ENCODE results near the gene SCYGR2.

SCYGR2 gene

DNA sequence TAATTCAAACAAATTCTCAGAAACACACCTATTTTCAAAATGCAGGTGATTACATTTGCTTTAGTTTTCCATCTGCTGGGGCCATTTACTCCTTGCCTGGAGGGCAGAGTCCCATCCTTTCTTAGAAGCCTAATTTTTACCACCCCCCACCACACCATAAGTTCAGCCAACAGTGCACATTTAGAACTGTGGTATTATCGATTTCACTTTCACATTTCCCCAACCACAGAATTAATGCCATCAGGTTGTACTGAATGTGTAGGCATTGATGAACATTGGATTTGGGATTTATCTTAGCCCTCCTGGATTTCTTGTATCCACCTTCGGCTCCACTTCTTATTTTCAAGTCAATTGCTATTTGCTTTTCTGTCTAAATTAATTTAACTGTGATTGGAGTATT lies 11.4 kb downstream of the SCYGR2 start:
- no peak for DNase-seq
- intact Hi-C loops (cut with DNase I), result no loop called here

DNA sequence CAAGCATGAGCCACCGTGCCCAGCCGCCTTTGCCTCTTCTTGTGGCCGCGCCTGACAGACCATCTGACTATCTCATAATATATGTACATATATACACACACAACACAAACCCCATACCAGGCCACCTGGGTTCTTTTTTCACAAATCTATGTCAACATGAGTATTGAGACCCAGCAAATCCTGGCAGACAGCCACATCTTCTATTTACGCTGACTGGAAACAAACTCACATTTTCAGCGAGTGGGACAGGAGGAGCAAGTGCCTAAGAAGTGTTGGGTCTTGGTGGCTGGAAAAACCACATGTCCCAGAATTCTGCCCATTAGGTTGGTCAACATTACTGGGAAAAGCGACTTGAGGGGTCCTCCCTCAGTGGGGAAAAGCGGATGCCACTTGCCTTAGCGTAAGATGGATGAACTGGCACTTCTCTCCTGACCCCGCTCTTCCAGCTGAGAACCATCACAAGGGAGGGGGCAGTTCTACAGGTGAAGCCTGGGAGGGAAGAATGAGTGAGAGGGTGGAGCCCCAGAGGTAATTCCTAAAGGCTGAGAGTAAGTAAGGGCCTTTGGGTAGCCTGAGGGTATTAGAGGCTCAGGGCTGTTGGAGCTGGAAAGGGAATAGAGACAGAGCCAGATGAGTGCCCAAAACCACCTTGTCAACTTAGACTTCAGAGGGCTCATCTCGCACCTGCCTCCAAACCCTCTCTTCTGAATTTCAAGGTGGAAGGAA lies 14.0 kb downstream of the SCYGR2 start:
- intact Hi-C loops (cut with DNase I), result no loop called here
- no peak for DNase-seq

DNA sequence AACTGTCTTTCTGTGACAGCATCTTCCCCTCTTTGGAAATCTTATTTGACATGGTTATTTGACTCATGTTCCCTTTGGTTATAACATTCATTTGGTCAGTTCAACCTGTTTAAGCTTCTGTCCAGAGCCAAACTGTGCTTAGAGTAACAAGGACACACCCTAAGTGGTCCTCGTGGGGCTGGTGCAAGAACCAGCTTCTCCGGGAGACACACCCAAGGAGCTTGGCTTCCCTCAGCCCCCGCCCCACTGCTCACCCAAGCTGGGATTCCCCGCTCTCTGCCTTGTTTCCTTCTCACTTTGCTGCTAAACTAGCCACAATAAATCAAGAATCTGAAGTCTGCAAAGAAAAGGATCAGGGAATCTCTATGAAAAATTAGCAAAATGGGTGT lies 14.6 kb downstream of the SCYGR2 start:
- intact Hi-C loops (cut with DNase I), result no loop called here
- DNase-seq, result no peak

DNA sequence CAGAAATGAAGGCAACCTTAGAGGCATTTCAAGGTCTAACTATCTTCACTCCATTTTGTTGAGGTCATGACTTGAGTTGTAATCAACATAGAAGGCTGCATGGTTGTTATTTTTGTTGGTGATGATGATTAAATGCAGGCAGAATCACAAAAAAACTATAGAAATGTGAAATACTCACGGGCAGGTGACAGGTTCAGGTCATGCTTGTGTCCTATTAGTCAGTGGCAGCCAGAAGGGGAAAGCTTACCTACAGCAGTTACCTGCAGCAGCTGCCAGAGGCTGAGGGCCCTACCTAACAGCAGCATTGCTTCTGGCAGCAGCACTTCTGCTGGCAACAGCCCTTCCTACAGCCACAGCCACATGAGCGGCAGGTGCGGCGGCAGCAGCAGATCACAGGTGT lies 15.6 kb downstream of the SCYGR2 start:
- no peak for DNase-seq
- intact Hi-C loops (cut with DNase I), result no loop called here

DNA sequence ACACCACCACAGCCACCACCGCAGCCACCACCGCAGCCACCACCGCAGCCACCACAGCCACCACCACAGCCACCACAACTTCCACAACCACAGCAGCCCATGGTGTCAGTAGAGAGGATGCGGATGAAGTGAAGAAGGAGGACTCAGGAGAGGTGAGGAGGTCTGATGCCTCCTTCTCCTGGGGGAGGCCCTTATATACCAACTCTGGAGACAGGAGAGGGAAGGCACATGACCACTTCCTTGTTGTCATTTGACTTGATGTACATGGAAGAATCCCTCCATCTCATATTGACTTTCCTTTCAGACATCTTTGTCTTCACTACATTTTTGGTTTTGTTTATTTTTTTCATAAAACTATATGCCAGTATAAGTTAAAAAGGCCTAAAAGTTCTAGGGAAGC lies 16.0 kb downstream of the SCYGR2 start, which contains the start of gene SCYGR3:
Gene SCYGR3 (minus strand): TSS at position 101 of the 400 bp plus-strand sequence. CDS start 0 bp downstream, at position 101.
- no peak for DNase-seq
- intact Hi-C loops (cut with DNase I), result no loop called here

DNA sequence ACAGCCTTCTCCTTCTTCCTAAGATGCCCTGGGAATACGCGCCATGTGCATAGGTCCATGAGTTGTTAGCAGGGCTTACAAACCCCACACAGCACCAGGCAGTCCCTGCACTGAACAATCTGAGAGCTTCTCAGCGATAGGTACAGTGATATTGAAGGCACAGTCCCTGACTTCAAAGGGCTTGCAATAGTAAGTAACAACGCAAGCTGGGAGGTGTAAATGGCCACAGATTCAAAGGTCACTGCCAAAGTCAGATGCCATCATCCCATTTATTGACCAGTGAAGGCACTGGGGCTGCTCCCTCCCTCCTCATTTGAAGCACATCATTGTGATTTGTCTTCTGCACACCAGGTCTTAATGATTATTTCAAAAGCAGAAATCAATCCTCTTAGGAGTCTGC lies 16.5 kb downstream of the SCYGR2 start:
- no peak for DNase-seq
- intact Hi-C loops (cut with DNase I), result no loop called here

DNA sequence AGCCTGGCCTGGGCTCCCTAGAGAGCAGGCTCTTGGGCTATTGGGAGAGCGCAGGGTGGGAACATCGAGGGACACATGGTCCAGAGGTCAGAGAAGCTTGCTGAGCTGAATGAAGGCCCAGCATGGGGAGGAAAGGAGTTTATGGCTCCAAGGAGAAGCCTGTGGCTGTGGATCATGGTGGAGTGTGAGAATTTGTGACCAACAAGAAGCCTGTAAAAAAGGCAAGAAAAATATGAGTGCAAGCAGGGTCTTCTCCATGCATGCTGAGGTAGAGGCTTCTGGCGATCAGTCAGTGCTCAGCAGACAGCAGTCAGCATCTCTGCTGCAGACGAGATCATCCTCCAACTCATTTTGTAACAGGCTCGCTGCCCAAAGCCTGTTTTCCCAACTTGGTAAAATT lies 17.2 kb downstream of the SCYGR2 start:
- intact Hi-C loops (cut with DNase I), result no loop called here
- DNase-seq, result no peak

DNA sequence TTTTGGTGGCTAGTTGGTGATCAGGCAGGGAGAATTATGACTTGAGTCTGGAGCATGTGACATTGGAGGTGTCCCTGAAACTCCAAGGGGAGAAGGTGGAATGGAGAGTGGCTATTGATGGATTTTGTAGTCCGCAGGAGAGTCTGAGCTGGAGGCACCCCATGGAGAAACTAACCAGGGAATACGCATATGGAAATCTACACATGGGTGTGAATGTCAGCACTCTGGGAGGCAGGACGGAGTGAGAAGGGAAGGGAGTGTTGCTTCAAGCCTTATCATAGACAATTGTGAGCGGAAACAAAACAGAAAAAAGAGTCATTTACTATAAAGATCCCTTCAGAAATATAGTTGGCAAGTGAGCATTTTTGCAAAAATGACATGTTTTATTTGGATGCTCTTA lies 17.9 kb downstream of the SCYGR2 start:
- intact Hi-C loops (cut with DNase I), result no loop called here
- DNase-seq, result no peak

DNA sequence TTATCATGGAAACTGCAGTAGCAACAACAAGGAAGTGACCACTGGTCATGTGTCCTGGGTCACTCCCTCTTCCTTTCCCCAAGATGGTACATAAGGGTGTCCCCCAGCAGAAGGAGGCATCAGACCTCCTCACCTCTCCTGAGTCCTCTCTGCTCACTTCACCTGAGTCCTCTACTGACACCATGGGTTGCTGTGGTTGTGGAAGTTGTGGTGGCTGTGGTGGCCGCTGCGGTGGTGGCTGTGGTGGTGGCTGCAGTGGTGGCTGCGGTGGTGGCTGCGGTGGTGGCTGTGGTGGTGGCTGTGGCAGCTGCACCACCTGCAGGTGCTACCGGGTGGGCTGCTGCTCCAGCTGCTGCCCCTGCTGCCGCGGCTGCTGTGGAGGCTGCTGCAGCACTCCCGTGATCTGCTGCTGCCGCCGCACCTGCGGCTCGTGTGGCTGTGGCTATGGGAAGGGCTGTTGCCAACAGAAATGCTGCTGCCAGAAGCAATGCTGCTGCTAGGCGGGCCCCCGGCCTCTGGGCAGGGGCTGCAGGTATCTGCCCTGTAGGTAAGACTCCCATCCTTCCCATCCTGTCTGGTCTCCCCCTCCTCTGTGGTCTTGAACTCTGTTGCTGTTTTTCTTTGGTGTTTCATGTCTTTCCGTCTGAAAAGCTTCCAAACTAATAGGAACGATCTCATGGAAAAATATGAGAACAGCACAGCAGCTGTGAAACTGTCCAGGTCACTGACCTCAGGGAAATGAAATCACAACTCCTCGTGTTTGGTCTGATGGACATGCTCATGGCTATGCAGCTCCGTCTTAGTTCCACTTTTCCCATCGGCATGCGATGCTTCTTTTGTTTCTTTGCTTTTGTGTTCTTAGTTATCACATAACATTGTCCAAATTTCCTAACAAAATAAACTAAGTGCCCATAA lies 18.9 kb downstream of the SCYGR2 start, which contains the start of gene SCYGR4:
Gene SCYGR4 (plus strand): TSS at position 183 of the 915 bp plus-strand sequence. CDS start 0 bp downstream, at position 183.
- intact Hi-C loops (cut with DNase I), result no loop called here
- no peak for DNase-seq

DNA sequence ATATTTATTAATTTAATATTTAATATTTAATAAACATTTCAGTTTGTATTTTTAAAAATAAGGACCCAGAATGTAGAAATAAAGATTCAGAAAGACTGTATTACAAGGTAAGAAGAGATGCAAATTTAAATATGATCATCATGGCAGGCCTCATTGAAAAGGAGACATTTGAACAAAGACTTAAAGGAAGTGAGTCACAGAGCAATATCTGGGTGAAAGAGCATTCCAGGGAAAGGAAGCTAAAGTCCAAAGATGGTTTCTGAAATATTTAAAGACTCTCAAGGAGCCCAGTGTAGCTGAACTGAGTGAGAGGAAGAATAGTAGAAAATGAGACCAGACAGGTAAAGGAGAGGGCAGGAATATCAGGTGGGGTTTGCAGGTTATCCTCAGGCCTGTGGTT lies 24.5 kb downstream of the SCYGR2 start:
- DNase-seq, result no peak

DNA sequence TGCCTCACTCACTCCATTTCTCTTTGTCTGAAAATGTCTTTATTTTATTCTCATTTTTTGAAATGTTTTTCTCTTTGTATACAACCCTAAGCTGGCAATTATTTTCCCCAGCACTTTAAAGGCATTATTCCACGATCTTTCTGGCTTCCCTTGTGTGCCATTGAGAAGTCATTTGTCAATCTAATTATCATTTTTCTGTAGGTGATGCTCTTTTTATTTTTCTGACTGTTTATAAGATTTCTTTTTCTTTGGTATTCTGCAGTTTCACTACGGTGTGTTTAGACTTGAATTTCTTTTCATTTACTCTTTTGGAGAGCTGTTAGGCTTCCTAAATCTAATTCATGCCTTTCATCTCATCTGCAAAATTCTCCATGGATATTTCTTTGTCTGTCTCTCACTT lies 26.7 kb downstream of the SCYGR2 start:
- no peak for DNase-seq
- intact Hi-C loops (cut with DNase I), result no loop called here

More for the DNA sequence above, 24.5 kb downstream of the SCYGR2 start:
- intact Hi-C loops (cut with DNase I), result no loop called here

DNA sequence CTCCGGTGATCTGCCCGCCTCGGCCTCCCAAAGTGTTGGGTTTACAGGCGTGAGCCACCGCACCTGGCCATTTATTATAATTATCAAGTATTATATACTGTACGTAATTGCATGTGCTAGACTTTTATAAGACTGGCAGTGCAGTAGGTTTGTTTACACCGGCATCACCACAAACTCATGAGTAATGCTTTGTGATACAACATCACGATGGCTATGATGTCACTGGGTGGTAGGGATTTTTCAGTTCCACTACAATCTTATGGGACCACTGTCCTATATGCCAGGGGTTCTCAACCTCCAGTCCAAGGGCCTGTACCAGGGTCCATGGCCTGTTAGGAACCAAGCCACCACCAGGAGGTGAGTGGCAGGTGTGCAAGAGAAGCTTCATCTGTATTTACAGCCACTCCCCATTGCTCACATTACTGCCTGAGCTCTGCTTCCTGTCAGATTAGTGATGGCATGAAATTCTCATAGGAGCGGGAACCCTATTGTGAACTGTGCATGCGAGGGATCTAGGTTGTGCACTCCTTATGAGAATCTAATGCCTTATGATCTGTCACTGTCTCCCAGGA lies 28.0 kb downstream of the SCYGR2 start:
- intact Hi-C loops (cut with DNase I), result no loop called here

DNA sequence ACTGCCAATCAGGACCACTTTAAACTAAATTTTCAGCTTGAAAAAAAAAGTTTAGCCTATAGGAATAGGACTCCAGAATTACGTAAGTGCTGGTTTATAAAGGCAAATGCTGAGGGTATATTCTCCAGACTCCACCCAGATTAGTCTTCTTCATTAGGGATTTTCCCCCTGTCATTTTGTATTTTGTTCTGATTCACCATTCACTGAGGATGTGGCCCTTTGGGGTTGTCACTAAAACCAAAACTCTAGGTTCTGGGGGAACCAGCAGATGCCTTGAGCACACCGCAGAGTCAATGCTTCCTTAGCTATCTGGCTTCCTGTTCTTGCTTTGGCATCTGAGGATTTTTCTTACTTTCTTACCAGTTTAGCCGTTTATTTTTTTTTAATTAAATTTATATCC lies 29.1 kb downstream of the SCYGR2 start:
- intact Hi-C loops (cut with DNase I), result no loop called here
- no peak for DNase-seq

More for the DNA sequence above, 28.0 kb downstream of the SCYGR2 start:
- DNase-seq, result no peak

DNA sequence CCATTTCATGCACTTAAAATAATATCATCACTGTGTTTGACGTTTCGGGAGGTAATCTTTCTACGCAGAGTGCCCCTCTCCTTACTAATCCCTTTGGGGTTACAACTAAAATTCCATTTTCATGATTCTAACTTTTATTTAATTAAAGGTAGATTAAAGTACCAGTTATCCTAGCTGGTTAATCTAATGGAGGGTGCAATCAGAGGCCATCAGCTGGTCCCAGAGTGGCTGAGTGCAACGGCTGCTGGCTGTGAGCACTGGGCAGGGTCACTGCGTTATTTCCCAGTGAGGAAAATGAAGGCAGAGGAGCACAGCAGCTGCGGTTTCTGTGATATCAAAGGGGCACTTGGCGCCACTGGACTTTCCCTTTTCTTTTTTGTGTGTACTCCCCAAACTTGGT lies 30.7 kb downstream of the SCYGR2 start:
- intact Hi-C loops (cut with DNase I), result no loop called here
- DNase-seq, result no peak

DNA sequence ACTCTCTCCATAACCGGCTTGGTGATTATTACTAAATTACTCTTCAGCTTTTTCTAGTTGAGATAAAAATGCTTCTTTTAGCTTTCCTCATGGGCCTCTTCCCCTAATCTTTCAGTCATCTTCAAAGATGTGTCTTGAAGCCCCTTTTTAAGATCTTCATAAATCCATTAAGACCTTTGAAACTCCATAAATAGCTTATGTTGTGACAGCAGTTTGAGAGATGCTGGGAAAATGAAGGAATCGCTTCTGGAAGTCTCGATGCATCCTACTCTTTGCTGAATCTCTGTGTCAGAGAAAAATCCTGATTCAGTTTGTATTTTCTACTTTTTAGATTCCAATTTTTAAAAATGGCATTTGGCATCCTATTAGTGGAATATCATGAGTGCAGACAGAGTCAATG lies 31.6 kb downstream of the SCYGR2 start:
- intact Hi-C loops (cut with DNase I), result no loop called here
- DNase-seq, result no peak

DNA sequence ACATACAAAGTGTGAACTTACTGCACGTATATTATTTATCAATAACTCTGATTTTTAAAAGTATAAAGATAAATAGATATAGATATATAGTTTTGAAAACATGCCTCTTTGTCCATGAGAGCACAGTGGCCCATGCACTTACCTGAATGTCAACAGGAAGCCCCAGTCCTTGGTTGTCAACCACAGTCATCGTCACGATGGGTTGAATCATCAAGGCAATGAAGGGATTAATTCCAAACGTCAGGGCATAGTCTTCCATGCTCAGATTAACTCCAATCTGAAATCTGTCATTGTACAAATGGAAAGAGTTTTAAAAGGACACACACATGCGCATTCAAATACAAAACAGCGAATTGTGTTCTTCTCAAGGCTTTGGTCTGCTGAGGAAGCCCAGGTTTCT lies 34.1 kb downstream of the SCYGR2 start:
- no peak for DNase-seq
- intact Hi-C loops (cut with DNase I), result no loop called here

DNA sequence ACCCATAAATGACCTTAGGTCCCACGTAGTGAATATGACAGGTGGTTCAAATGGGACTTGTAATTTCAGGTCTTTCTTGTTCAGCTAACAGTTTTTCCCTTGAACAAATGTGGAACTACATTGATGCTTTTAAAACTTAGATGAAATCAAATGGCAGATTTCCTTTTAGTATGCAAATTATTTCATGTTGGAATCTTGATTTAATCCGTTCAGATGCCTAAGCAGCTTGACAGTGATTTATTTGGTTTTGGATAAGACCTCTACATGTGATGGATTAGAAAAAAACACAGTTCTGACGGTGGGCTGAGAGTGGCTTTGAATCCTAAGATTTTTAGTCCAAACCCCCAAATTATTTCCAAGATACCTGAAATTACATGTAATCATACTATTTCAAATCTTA lies 35.5 kb downstream of the SCYGR2 start:
- intact Hi-C loops (cut with DNase I), result no loop called here
- no peak for DNase-seq

DNA sequence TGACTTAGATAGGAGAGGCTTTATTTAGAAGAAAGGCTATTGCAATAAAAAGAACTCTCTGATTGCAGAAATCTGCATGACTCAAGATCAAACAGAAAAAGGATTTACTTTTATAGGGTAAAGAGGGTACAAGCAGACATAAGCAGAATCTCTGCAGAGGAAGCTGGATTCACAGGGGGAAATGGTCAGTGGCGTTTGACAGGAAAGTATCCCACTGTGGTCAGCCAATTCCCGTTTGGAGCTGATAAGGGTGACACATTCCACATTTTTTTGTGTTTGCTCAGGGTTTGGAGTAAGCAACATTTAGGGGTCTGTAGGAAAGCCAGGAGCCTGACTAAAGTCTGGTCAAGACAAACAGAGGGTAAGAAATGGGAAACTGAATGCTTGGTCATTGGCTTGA lies 44.0 kb downstream of the SCYGR2 start:
- intact Hi-C loops (cut with DNase I), result no loop called here
- DNase-seq, result no peak

DNA sequence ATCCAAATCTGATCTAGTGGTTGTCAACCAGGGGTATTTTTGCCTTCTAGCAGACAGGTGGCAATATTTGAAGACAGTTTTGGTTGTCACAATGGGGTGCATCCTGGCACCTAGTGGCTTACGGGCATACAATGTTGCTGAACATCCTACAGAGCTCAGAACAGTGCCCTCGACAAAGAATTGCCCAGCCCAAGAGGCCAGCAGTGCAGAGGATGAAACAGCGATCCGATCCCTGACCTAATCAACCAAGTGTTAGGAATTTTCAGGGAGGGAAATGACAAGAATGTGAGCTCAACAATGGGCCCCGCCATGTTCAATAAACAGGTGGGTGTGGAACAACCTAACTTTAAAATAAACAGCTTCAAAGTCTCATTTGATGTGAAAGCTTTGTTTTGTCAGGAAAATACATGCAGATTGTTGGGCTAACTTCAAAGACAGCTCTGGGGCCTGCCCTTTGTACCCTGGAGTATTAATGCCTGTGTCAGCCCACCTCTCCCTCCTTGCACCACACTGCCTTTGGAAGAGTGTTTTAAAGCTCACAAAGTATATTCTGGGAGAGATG lies 45.4 kb downstream of the SCYGR2 start:
- no peak for DNase-seq
- intact Hi-C loops (cut with DNase I), result no loop called here
